Esophagus muscularis mucosa (tissue), 4 donors: Measurements from ENCODE around the gene OMG. TPM values are rescaled to one million over a fixed set of nuclear protein-coding genes. Genes with fewer than 3 reads are reported as not detected.

Experiments used
- DNase-seq: peaks from one replicate; pipeline ENCODE4 v3.0.0-alpha.2; 2017; ENCODE audit errors: extremely low spot score
- H3K27ac ChIP-seq, 4 donors: fragments of 200-600 bp; sonication (generic); replicated peaks in 1 of 4; 1 replicate in 3 of 4; 2 replicates in 1 of 4; pipeline ENCODE4 v1.5.1; 2016 to 2019; ENCODE audit warnings: mild to moderate bottlenecking in 1 of 4
- H3K27me3 ChIP-seq, 4 donors: fragments of 200-600 bp; sonication (generic); one replicate each; pipeline versions ENCODE4 v1.5.1 to v1.6.0; 2016 to 2019
- H3K36me3 ChIP-seq, 4 donors: fragments of 200-600 bp; sonication (generic); one replicate each; pipeline ENCODE4 v1.5.1; 2016 to 2019
- H3K4me1 ChIP-seq, 4 donors: fragments of 200-600 bp; sonication (generic); one replicate each; pipeline ENCODE4 v1.5.1; 2016 to 2019
- H3K4me3 ChIP-seq, 4 donors: fragments of 200-600 bp; sonication (generic); 1 replicate in 2 of 4; 2 replicates in 2 of 4; pipeline ENCODE4 v1.5.1; 2016 to 2019; ENCODE audit warnings: mild to moderate bottlenecking in 4 of 4, moderate library complexity in 1 of 4
- H3K9me3 ChIP-seq, 4 donors: fragments of 200-600 bp; sonication (generic); 1 replicate in 3 of 4; 2 replicates in 1 of 4; pipeline ENCODE4 v1.5.1; 2016 to 2019
- EP300 ChIP-seq: sonication (generic); formaldehyde crosslinking; IDR thresholded peaks from one replicate; pipeline ENCODE4 v1.6.1; 2017; ENCODE audit warnings: antibody characterized with exemption
- POLR2A ChIP-seq: fragments of 450-650 bp; IDR thresholded peaks from one replicate; pipeline ENCODE4 v1.6.1; 2017; ENCODE audit warnings: antibody characterized with exemption, moderate library complexity, mild to moderate bottlenecking, low read depth
- POLR2AphosphoS5 ChIP-seq, 2 donors: sonication (generic); formaldehyde crosslinking; IDR thresholded peaks; one replicate each; pipeline ENCODE4 v1.6.1; 2017; ENCODE audit warnings: antibody characterized with exemption in 2 of 2
- WGBS: methylation state at CpG from one replicate; pipeline ENCODE4 v1.1.5; 2018; 5-methylcytosine and 5-hydroxymethylcytosine counted together
- intact Hi-C: fragments of 100-400 bp; cut with DNase I; formaldehyde crosslinking; loops from one replicate; pipeline ENCODE4 v1.15.1; 2023
- total RNA-seq, 4 donors: library from RNA; depleted of rRNA; stranded (reverse); fragments of >200 nt; gene quantifications; one replicate each; pipeline versions ENCODE4 v1.1.0 to v1.2.1, GENCODE V29; 2016
- TF ChIP-seq, protein P1 (sequence below), 3 experiments: fragments of 200-600 bp in 2 of 3; fragments of 450-650 bp in 1 of 3; sonication (generic) in 2 of 3; IDR thresholded peaks; one replicate each; pipeline ENCODE4 v1.5.1; 2017 to 2019; ENCODE audit warnings: antibody characterized with exemption in 3 of 3, mild to moderate bottlenecking in 2 of 3, moderate library complexity in 1 of 3

Gene OMG
- total RNA-seq, 4 donors from 2014 or later: 0.66 to 1.1 TPM; not detected in 2

- Histone ChIP-seq H3K4me3 (no peak overlapping the region), H3K4me1 (peaks cover 0 to 7% (median 0%) of the 10 kb centered on the region in 4 donors), H3K27me3 (no peaks in the 10 kb centered on the region), H3K27ac (no peak overlapping the region), H3K36me3 (peaks cover 8 to 33% (median 17%) of the 10 kb centered on the region in 4 donors), H3K9me3 (no peaks in the 10 kb centered on the region)
- intact Hi-C loops: no loop called here
- no peak for TF ChIP-seq POLR2A
- TF ChIP-seq POLR2AphosphoS5 (IDR thresholded peaks at IDR 0.05): no peak
- TF ChIP-seq, protein P1, sequence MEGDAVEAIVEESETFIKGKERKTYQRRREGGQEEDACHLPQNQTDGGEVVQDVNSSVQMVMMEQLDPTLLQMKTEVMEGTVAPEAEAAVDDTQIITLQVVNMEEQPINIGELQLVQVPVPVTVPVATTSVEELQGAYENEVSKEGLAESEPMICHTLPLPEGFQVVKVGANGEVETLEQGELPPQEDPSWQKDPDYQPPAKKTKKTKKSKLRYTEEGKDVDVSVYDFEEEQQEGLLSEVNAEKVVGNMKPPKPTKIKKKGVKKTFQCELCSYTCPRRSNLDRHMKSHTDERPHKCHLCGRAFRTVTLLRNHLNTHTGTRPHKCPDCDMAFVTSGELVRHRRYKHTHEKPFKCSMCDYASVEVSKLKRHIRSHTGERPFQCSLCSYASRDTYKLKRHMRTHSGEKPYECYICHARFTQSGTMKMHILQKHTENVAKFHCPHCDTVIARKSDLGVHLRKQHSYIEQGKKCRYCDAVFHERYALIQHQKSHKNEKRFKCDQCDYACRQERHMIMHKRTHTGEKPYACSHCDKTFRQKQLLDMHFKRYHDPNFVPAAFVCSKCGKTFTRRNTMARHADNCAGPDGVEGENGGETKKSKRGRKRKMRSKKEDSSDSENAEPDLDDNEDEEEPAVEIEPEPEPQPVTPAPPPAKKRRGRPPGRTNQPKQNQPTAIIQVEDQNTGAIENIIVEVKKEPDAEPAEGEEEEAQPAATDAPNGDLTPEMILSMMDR (IDR thresholded peaks at IDR 0.05): no peak
- TF ChIP-seq EP300: no peak
- DNase-seq: no peak
- WGBS: 93% methylated on average over 2 of the region's 2 CpGs
Measured at GRCh38 chr17:31279401-31279800, 17.6 kb downstream of the OMG start.

DNA sequence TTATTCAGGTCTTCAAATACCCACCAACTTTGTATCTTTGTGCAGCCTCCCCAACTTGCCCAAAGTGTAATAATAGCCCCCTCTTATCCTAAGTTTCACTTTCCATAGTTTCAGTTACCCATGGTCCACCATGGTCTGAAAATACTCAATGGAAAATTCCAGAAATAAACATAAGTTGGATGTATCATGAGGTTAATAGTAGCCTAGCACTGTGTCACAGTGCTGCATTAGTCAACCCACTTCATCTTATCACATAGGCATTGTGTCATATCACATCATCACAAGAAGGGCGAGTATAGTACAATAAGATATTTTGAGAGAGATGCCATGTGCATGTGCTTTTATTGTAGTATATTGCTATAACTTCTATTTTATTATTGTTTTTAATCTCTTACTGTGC is 21.9 kb downstream of the OMG start:
- no peak for TF ChIP-seq POLR2A
- TF ChIP-seq POLR2AphosphoS5 (IDR thresholded peaks at IDR 0.05): no peak
- TF ChIP-seq, protein P1 (IDR thresholded peaks at IDR 0.05): no peak
- no peak for TF ChIP-seq EP300
- no peak overlapping the region for H3K27ac ChIP-seq
- intact Hi-C loops: no loop called here
- H3K4me3 ChIP-seq: no peak overlapping the region
- WGBS: 86% methylated on average over 1 of the region's 1 CpG
- no peaks in the 10 kb centered on the region for H3K27me3 ChIP-seq
- no peaks in the 10 kb centered on the region for H3K9me3 ChIP-seq
- peaks cover 5 to 32% (median 20%) of the 10 kb centered on the region in 4 donors for H3K36me3 ChIP-seq
- peaks cover 0 to 26% (median 10%) of the 10 kb centered on the region in 4 donors for H3K4me1 ChIP-seq
- no peak for DNase-seq

DNA sequence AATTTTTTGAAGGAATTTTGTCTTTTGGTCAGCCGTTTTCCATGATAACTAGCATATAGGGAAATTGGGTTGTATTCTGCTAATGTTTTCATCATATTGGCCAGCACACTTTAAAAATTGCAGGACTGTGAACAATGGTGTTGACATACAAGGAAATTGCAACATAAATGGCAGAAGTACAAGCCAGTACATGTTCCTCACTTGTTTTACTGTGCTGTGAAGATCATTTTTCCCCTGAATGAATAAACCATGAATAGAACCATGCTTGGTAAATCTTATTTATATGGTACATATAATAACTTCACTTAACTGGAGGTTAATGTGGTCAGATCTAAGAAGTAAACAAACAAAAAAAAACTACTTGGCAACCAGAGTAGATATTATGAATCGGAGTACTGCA is 22.8 kb downstream of the OMG start:
- 65% methylated on average over 2 of the region's 2 CpGs for WGBS
- no peak for TF ChIP-seq POLR2AphosphoS5 (IDR thresholded peaks at IDR 0.05)
- TF ChIP-seq, protein P1 (IDR thresholded peaks at IDR 0.05): no peak
- no peak for TF ChIP-seq POLR2A
- TF ChIP-seq EP300: no peak
- intact Hi-C loops: no loop called here
- Histone ChIP-seq H3K36me3 (peaks cover 5 to 40% (median 20%) of the 10 kb centered on the region in 4 donors), H3K27ac (no peak overlapping the region), H3K4me3 (no peak overlapping the region), H3K4me1 (peaks cover 5 to 34% (median 19%) of the 10 kb centered on the region in 4 donors), H3K9me3 (no peaks in the 10 kb centered on the region), H3K27me3 (no peaks in the 10 kb centered on the region)
- DNase-seq: no peak

DNA sequence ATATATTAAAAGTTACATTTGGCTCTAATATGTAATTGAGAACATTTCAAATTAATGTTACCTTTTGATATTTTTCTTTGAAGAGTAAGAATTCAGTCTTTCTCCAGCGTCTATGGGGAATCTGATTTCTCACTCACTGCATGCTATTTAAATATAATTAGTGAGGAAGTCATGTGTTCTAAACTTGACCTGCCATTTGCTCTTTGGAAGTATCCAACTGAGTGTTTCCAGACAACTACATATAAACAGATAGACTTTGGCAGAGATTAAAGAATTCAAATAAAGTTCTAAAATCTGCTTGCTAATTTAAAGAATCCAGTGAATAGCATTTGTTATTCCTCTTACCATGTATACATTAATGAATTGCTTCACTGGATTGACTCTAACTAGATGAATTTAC is 23.5 kb downstream of the OMG start:
- Histone ChIP-seq H3K4me1 (peaks cover 12 to 42% (median 25%) of the 10 kb centered on the region in 4 donors), H3K27me3 (no peaks in the 10 kb centered on the region), H3K27ac (no peak overlapping the region), H3K9me3 (no peaks in the 10 kb centered on the region), H3K36me3 (peaks cover 5 to 47% (median 20%) of the 10 kb centered on the region in 4 donors), H3K4me3 (no peak overlapping the region)
- DNase-seq: no peak
- intact Hi-C loops: no loop called here
- 23% methylated on average over 1 of the region's 1 CpG for WGBS
- no peak for TF ChIP-seq POLR2AphosphoS5 (IDR thresholded peaks at IDR 0.05)
- TF ChIP-seq EP300: no peak
- TF ChIP-seq, protein P1 (IDR thresholded peaks at IDR 0.05): no peak
- TF ChIP-seq POLR2A: no peak

DNA sequence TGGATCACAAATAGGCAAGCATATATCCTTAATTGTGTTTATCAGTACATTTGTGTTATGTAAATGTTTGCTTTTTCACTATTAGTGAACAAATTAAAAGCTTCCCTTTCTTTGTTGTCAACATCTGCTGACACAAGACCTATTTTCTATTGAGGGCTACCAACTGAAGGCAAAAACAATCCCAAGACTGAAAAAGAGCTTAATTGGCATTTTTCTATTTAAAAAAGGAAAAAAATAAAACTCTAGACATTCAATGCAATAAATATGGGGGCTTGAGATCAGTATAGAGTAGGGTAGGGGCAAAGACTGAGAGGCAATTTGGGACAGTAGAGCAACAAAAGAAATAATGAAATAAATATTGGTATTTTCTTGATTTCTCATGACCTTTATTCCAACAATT is 24.2 kb downstream of the OMG start:
- no peak for TF ChIP-seq POLR2A
- TF ChIP-seq POLR2AphosphoS5 (IDR thresholded peaks at IDR 0.05): no peak
- TF ChIP-seq EP300: no peak
- TF ChIP-seq, protein P1 (IDR thresholded peaks at IDR 0.05): no peak
- no peak overlapping the region for H3K4me3 ChIP-seq
- no peak overlapping the region for H3K27ac ChIP-seq
- peaks cover 5 to 53% (median 20%) of the 10 kb centered on the region in 4 donors for H3K36me3 ChIP-seq
- H3K9me3 ChIP-seq: no peaks in the 10 kb centered on the region
- H3K4me1 ChIP-seq: peaks cover 13 to 43% (median 25%) of the 10 kb centered on the region in 4 donors
- no peaks in the 10 kb centered on the region for H3K27me3 ChIP-seq
- intact Hi-C loops: no loop called here
- no peak for DNase-seq
